Skeletal muscle tissue (tissue), 4 donors: ENCODE data around the gene HSF5. TPM values are rescaled to one million over a fixed set of nuclear protein-coding genes. Genes with fewer than 3 reads are reported as not detected.
A peak's percentile ranks its signal among the peaks of the same experiment; 100 is the strongest.

Experiments used
- H3K27ac ChIP-seq: one replicate; pipeline ENCODE4 v1.7.0; 2013; ENCODE audit warnings: mild to moderate bottlenecking, low read depth, low read length, inconsistent platforms
- H3K27me3 ChIP-seq, 3 donors: one replicate each; pipeline ENCODE4 v1.7.0; 2013; ENCODE audit warnings: low read length in 3 of 3; ENCODE audit not compliant: control insufficient read depth in 3 of 3, insufficient read depth in 3 of 3
- H3K36me3 ChIP-seq, 3 donors: one replicate each; pipeline ENCODE4 v1.7.0; 2013; ENCODE audit warnings: low read length in 3 of 3; ENCODE audit not compliant: control insufficient read depth in 3 of 3, insufficient read depth in 3 of 3
- H3K4me1 ChIP-seq, 3 donors: one replicate each; pipeline ENCODE4 v1.7.0; 2013; ENCODE audit warnings: low read length in 3 of 3, mild to moderate bottlenecking in 3 of 3; ENCODE audit not compliant: control insufficient read depth in 3 of 3, insufficient read depth in 3 of 3
- H3K4me3 ChIP-seq, 3 donors: one replicate each; pipeline ENCODE4 v1.7.0; 2013; ENCODE audit warnings: low read length in 3 of 3
- H3K9ac ChIP-seq, 3 donors: one replicate each; pipeline ENCODE4 v1.7.0; 2013; ENCODE audit warnings: low read length in 3 of 3, mild to moderate bottlenecking in 3 of 3, moderate library complexity in 2 of 3, low read depth in 1 of 3
- H3K9me3 ChIP-seq, 3 donors: one replicate each; pipeline ENCODE4 v1.7.0; 2013; ENCODE audit warnings: low read length in 3 of 3; ENCODE audit not compliant: control insufficient read depth in 3 of 3
- total RNA-seq: library from RNA; depleted of rRNA; stranded (reverse); fragments of >200 nt; gene quantifications from one replicate; pipeline ENCODE4 v1.2.3, GENCODE V29; 2014
- donor health status: Osteomylitis.

HSF5 gene
- total RNA-seq, 1 donor from 2014 or later, result under 0.01 TPM

GRCh38 chr17:58384897-58385296 is 103.3 kb downstream of the HSF5 start:
- Histone ChIP-seq H3K36me3 (no peaks in the 10 kb centered on the region), H3K9me3 (no peaks in the 10 kb centered on the region), H3K27ac (no peak overlapping the region), H3K4me1 (peaks cover 0 to 3% (median 0%) of the 10 kb centered on the region in 3 donors), H3K27me3 (peaks cover 0 to 3% (median 0%) of the 10 kb centered on the region in 3 donors), H3K4me3 (no peak overlapping the region), H3K9ac (no peak overlapping the region)

- H3K9ac ChIP-seq, result no peak overlapping the region
- H3K27ac ChIP-seq, result no peak overlapping the region
- H3K36me3 ChIP-seq, result no peaks in the 10 kb centered on the region
- H3K4me3 ChIP-seq, result no peak overlapping the region
- H3K9me3 ChIP-seq, result no peaks in the 10 kb centered on the region
- peaks cover 0 to 3% (median 0%) of the 10 kb centered on the region in 3 donors for H3K4me1 ChIP-seq
- peaks cover 0 to 3% (median 0%) of the 10 kb centered on the region in 3 donors for H3K27me3 ChIP-seq
These were observed 104.2 kb downstream of the HSF5 start for GRCh38 chr17:58383892-58384462.

- H3K4me3 ChIP-seq, result no peak overlapping the region
These were observed 105.4 kb downstream of the HSF5 start for GRCh38 chr17:58382872-58383242.

GRCh38 chr17:58382108-58382871 is 105.9 kb downstream of the HSF5 start:
- Histone ChIP-seq H3K9ac (no peak overlapping the region), H3K27ac (no peak overlapping the region), H3K27me3 (no peaks in the 10 kb centered on the region)

More at GRCh38 chr17:58382872-58383242, 105.4 kb downstream of the HSF5 start:
- Histone ChIP-seq H3K27me3 (peaks cover 0 to 3% (median 0%) of the 10 kb centered on the region in 3 donors), H3K36me3 (no peaks in the 10 kb centered on the region), H3K9ac (no peak overlapping the region), H3K27ac (no peak overlapping the region), H3K4me1 (peaks cover 0 to 3% (median 0%) of the 10 kb centered on the region in 3 donors), H3K9me3 (no peaks in the 10 kb centered on the region)

GRCh38 chr17:58381124-58382035 is 106.8 kb downstream of the HSF5 start:
- Histone ChIP-seq H3K4me1 (peaks cover 0 to 3% (median 0%) of the 10 kb centered on the region in 3 donors), H3K4me3 (no peak overlapping the region), H3K36me3 (no peaks in the 10 kb centered on the region), H3K9me3 (no peaks in the 10 kb centered on the region), H3K9ac (no peak overlapping the region), H3K27me3 (no peaks in the 10 kb centered on the region), H3K27ac (no peak overlapping the region)

More at GRCh38 chr17:58382108-58382871, 105.9 kb downstream of the HSF5 start:
- Histone ChIP-seq H3K4me3 (no peak overlapping the region), H3K9me3 (no peaks in the 10 kb centered on the region), H3K36me3 (no peaks in the 10 kb centered on the region), H3K4me1 (peaks cover 0 to 3% (median 0%) of the 10 kb centered on the region in 3 donors)

- H3K36me3 ChIP-seq, result no peaks in the 10 kb centered on the region
- peaks cover 0 to 4% (median 0%) of the 10 kb centered on the region in 3 donors for H3K27me3 ChIP-seq
- no peaks in the 10 kb centered on the region for H3K9me3 ChIP-seq
- H3K27ac ChIP-seq, result no peak overlapping the region
- peak overlapping the region in 1 of 3 donors; percentile 4 for H3K9ac ChIP-seq
- H3K4me3 ChIP-seq, result no peak overlapping the region
- peaks cover 0 to 3% (median 0%) of the 10 kb centered on the region in 3 donors for H3K4me1 ChIP-seq
These were observed 107.7 kb downstream of the HSF5 start for GRCh38 chr17:58380207-58381123.

- H3K27me3 ChIP-seq, result peaks cover 0 to 4% (median 0%) of the 10 kb centered on the region in 3 donors
- H3K4me3 ChIP-seq, result no peak overlapping the region
- no peak overlapping the region for H3K9ac ChIP-seq
These were observed 108.7 kb downstream of the HSF5 start for GRCh38 chr17:58379511-58379824.

GRCh38 chr17:58378733-58379510 is 109.3 kb downstream of the HSF5 start:
- Histone ChIP-seq H3K4me3 (no peak overlapping the region), H3K9ac (no peak overlapping the region), H3K9me3 (no peaks in the 10 kb centered on the region)

More at GRCh38 chr17:58379511-58379824, 108.7 kb downstream of the HSF5 start:
- peaks cover 0 to 3% (median 0%) of the 10 kb centered on the region in 3 donors for H3K4me1 ChIP-seq
- no peaks in the 10 kb centered on the region for H3K9me3 ChIP-seq
- H3K36me3 ChIP-seq, result no peaks in the 10 kb centered on the region
- no peak overlapping the region for H3K27ac ChIP-seq

More at GRCh38 chr17:58378733-58379510, 109.3 kb downstream of the HSF5 start:
- peaks cover 0 to 4% (median 0%) of the 10 kb centered on the region in 3 donors for H3K27me3 ChIP-seq
- peaks cover 0 to 3% (median 0%) of the 10 kb centered on the region in 3 donors for H3K4me1 ChIP-seq
- H3K27ac ChIP-seq, result no peak overlapping the region
- H3K36me3 ChIP-seq, result no peaks in the 10 kb centered on the region
